T-helper 2 cell (primary cell): ENCODE data around the gene FSD2.
"Not testable (repeated sequence)": the region's sequence is repeated elsewhere in the genome, so short reads cannot be mapped to it uniquely, and the experiment has no call there.

Source experiments
- DNase-seq, 5 experiments: peaks; one replicate each; pipeline versions ENCODE4 v3.0.0 to v3.0.0-alpha.2; 2012 to 2022

FSD2 gene

DNA sequence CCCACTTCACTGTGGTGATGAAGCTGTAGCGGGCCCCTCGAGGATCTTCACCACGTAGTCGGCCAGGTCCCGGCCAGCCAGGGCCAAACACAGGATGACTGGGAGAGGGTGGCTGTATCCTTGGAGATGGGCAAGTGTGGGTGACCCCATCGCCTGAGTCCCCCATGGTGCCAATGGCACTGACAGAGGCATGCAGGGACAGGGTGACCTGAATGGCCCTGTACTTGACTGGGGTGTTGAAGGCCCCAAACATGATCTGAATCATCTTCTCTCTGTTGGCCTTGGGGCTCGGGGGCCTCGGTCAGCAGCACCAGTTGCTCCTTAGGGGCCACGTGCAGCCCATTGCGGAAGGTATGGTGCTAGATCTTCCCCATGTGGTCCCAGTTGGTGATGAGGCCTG lies 79.1 kb downstream of the FSD2 start:
- no peak for DNase-seq

DNA sequence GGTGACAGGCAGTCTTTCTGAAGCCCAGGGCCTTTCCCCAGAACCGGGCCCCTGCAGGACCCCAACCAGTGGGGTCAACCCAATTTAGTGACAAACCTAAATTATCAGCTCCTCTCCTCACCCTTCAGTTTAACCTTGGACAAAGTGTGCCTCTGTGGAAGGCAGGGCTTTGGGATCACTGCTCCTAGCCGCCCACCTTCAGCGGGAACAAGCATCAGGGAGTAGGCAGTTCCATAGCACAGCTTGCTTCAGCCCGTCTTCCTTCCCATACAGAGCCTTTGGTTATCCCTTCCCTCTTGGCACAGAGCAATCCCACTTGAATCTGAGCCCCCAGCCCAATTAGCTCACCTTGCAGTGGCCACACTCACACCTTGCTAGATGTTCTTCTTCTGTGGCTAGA lies 90.9 kb downstream of the FSD2 start:
- no peak for DNase-seq

DNA sequence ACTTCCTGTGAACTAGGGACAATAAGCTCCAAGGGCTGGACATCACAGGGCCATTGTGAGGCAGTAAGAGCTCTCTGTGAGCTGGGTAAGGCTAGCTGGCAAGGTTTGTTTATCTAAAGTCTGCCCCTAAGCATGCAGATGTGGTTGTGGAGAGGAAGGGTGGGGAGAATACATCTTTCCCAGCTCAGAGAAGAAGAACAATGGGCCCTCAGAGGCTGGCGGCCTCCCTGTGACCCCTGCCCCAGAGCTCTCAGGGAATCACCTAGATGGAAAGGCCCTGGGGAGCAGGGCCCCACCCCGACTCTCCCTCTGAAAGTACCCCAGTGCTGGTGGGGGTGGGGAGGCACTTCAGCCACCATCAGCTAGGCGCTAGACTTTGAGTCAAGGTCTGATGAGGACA lies 91.9 kb downstream of the FSD2 start:
- no peak for DNase-seq

DNA sequence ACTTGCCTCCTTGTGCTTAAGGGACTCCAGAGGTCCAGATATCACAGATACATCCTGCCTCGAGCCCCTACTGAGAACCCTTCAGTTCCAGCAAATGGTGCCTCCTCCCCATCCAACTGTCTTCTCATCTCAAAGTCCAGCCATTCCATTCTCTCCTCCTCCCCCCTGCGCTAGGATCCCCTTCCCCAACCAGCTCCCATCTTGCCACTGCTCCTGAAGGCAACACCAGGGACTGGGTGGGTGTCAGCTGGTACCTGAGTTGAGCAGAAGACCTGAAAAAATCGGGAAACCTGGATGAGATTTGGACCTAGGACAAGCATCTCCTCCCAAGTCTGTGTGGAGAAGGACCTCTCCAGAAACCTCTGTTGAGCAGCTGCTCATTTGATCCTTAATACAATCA lies 93.8 kb downstream of the FSD2 start:
- no peak for DNase-seq

DNA sequence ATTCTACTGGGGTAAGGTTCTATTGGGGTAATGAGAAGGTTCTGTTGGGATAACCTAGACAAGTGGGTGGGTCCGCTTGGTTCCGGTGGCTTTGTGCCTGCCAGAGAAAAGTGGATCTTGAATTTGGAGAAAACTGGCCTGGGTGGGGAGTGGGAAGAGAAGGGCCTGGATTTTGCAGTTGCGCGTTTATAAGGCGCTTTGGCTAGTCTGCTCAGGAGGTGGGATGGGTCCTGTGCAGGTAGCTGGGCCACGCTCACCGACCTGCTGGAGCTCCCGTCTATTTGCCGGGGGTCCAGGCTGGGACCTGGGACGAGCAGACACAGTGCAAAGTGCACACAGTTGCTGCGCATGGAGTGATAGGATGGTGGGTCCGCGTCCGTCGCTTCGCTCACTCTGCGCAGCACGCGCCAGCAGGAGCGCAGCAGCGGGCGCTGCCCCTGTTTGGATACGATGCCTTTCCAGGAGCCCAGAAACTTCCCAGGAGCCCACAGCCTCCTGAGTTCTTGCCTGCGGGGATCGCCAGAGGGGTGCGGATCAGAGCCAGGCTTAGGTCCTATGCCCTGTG lies 94.9 kb downstream of the FSD2 start:
- DNase-seq, result no peak

DNA sequence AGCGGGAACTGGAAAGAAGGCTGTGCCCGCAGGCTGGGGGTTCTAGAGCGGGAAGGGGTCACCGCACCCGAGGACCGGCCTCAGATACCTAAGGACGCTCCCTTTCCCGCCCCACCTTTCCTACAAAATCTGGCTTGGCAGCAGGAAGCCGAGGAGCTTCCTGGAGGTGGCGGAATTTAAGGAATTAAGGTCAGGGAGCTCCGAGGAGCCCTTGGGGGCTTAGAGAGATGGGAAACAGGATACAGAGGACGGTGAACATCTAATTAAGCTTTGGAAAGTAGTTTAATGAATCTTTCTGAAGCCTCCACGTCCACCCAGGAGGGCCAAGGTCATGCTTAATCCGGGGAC lies 95.7 kb downstream of the FSD2 start:
- no peak for DNase-seq

DNA sequence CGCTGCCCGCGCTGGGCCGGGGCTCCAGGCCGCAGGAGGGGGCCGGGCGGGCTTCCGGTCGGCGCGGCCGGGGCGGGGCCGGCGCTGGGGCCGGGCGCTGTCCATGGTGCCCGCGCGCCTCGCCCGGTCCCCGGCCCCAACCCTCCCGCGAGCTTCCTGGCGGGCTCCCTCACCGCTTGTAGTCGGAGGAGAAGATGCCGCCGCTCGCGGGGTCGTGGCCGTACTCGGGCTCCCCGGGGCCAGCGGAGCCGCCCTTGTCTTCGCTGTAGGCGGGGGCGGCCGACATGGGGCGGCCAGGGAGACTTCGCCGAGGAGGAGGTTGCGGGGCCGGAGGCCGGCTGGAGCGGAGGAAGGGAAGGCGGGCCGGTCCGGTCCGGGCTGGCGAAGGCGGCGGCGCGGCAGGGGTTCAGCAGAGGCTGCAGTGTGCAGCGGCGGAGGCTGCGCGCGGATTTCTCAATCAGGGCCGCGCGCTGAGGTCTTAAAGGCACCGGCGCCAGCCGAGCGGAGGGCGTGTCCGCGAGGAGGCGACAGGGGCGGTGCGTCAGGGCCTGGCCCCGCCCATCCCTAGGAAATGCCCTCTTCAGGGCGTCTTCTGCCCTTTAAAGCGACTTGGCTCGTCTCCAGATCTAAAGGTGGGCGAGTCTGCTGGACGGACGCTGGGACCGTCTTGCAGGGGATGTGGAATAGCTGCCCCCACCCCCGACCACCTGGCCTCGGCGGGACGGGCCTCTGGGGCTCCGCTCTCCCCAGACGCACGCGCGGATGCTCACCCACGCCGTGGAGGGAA lies 96.3 kb downstream of the FSD2 start, which contains the start of gene AP3B2:
TSS of gene AP3B2 (minus strand) at position 455 of the 787 bp plus-strand sequence. CDS start at position 286, 169 bp downstream.
- peak; percentile 36 to 77 (median 52) for DNase-seq

DNA sequence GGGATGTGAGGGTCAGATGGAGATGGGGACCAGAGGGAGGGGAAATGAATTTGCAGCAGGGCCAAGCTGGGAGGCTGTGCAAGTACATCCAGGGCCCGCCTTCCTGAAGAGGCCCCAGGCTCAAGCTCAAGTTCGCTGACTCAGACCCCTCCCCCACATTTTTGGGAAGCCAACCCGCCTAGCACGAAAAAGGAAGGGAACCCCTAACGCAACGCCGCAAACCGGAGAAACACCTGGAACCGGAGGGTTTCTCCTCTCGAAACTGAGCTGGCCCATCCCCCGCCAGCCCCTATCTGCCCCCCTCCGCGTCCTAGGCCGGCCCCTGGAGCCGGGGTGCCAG lies 96.8 kb downstream of the FSD2 start:
- no peak for DNase-seq

DNA sequence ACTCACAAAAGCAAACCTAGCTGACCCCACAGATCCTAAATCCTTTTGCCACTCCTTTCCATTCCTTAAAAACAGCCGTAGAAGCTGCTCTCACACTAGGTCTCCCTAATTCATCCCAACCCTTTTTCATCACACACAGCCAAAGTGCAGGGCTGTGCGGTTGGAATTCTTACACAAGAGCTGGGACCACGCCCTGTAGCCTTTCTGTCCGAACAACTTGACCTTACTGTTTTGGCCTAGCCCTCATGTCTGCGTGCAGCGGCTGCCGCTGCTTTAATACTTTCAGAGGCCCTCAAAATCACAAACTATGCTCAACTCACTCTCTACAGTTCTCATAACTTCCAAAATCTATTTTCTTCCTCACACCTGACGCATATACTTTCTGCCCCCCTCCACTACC lies 100.0 kb downstream of the FSD2 start:
- DNase-seq, result not testable (repeated sequence)
